ENCODE data around the gene CALR. TPM values are rescaled to one million over a fixed set of nuclear protein-coding genes. Genes with fewer than 3 reads are reported as not detected.

Gene CALR
- total RNA-seq, 4 donors from 2014 or later = 349 to 570 (median 439) TPM

DNA sequence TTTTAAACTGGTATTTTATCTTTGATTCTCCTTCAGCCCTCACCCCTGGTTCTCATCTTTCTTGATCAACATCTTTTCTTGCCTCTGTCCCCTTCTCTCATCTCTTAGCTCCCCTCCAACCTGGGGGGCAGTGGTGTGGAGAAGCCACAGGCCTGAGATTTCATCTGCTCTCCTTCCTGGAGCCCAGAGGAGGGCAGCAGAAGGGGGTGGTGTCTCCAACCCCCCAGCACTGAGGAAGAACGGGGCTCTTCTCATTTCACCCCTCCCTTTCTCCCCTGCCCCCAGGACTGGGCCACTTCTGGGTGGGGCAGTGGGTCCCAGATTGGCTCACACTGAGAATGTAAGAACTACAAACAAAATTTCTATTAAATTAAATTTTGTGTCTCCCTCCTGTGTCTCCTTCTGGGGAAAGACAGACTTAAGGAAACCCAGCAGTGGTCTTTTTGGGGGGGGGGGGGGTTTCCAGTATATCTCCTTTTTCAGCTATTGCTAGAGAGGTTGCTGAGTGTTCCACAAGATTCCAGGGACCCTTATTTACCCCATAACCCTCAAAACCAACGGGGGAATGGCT lies 5.8 kb downstream of the CALR start:
- TF ChIP-seq, protein P1, sequence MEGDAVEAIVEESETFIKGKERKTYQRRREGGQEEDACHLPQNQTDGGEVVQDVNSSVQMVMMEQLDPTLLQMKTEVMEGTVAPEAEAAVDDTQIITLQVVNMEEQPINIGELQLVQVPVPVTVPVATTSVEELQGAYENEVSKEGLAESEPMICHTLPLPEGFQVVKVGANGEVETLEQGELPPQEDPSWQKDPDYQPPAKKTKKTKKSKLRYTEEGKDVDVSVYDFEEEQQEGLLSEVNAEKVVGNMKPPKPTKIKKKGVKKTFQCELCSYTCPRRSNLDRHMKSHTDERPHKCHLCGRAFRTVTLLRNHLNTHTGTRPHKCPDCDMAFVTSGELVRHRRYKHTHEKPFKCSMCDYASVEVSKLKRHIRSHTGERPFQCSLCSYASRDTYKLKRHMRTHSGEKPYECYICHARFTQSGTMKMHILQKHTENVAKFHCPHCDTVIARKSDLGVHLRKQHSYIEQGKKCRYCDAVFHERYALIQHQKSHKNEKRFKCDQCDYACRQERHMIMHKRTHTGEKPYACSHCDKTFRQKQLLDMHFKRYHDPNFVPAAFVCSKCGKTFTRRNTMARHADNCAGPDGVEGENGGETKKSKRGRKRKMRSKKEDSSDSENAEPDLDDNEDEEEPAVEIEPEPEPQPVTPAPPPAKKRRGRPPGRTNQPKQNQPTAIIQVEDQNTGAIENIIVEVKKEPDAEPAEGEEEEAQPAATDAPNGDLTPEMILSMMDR (IDR thresholded peaks at IDR 0.05) = no peak
- ATAC-seq (ENCODE audit: low FRiP score) = no peak
- no peak for DNase-seq (ENCODE audit: low spot score)

DNA sequence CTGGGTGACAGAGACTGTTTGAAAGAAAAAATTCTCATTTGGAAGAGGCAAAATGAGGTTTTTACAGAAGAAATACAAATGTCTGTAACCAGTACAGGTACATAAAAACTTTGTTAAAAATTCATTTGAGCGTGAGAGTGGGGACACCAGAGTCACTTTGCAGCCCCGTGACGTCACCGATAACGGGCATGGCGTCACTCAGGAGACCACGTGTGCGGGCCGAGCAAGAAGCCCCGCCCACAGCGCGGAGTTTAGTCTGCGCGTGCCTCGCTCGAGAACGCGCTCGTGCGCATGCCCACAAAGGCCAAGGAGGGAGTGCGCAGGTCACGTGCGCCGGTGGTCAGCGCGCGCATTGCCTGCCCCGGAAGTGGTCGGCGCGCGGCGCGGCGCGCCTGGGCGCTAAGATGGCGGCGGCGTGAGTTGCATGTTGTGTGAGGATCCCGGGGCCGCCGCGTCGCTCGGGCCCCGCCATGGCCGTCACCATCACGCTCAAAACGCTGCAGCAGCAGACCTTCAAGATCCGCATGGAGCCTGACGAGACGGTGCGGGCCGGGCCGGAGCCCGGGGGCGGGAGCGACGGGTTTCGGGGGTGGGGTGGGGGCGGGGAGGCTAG lies 7.2 kb downstream of the CALR start, which contains the start of gene RAD23A:
Gene RAD23A, plus strand, starts transcription at position 384 of the 613 bp plus-strand sequence. Its CDS starts 87 bp downstream, at position 471.
- TF ChIP-seq, protein P1 (IDR thresholded peaks at IDR 0.05) = no peak
- ATAC-seq (ENCODE audit: low FRiP score) (peak; percentile 91), DNase-seq (ENCODE audit: low spot score) (peak; percentile 98)

DNA sequence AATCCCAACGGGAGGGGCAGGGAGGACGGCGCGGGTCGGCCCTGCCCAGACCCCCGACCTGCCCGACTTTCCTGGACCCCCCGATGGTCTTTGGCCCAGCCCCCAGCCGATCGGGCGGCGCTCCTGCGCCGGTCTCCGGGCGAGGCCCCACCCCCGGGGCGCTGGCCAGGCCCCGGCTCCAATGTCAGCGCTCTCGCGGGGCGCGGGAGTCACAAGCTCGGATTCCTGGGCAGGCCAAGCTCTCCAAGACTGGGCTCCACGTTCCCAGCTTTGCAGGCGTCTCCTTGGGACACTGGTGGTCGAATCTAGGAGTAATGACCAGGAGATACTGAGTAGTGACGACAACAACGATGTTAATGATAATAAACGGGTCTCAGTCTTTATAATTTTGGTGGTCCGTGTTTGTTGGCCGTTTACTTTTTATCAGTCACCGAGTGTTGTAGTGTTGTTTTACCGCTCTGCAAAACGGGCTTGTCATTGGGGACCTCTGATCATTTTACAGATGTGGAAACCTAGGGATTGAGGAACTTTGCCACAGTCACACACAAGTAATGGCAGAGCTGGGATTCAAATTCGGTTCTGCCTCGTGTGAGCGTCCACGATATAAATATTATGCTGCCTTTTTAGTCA lies 7.8 kb downstream of the CALR start:
- ATAC-seq (ENCODE audit: low FRiP score) (peak; percentile 77), DNase-seq (ENCODE audit: low spot score) (no peak)
- TF ChIP-seq, protein P1 (IDR thresholded peaks at IDR 0.05) = no peak

DNA sequence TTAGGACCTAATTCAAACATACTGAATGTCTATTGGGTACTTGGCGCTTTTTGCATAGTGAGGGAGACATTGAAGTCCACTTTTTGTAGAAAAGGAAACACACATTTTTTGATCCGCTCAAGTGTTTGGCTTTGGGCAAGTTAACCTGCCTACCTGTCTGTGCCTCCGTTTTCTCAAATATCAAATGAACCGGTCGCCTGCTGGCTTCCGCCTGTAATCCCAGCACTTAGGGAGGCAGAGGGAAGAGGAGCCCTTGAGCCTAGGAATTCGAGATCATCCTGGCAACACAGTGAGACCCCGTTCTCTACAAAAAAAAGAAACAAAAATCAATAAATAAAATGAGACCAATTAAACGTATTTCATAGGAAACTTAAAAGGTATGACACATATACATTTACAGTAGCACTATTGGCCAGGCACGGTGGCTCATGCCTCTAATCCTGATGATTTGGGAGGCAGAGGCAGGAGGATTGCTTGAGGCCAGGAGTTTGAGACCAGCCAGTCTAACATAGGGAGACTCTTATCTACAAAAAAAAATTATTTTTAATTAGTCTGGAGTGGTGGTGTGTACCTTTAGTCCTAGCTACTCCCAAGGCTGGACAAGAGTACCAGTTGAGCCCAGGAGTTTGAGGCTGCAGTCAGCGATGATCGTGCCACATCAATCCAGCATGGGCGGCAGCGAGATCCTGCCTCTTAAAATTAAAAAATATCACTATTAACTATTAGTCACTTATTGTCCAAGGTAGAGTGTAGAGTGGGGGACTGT lies 8.5 kb downstream of the CALR start:
- DNase-seq (ENCODE audit: low spot score) = no peak
- TF ChIP-seq, protein P1 (IDR thresholded peaks at IDR 0.05) = no peak
- no peak for ATAC-seq (ENCODE audit: low FRiP score)

DNA sequence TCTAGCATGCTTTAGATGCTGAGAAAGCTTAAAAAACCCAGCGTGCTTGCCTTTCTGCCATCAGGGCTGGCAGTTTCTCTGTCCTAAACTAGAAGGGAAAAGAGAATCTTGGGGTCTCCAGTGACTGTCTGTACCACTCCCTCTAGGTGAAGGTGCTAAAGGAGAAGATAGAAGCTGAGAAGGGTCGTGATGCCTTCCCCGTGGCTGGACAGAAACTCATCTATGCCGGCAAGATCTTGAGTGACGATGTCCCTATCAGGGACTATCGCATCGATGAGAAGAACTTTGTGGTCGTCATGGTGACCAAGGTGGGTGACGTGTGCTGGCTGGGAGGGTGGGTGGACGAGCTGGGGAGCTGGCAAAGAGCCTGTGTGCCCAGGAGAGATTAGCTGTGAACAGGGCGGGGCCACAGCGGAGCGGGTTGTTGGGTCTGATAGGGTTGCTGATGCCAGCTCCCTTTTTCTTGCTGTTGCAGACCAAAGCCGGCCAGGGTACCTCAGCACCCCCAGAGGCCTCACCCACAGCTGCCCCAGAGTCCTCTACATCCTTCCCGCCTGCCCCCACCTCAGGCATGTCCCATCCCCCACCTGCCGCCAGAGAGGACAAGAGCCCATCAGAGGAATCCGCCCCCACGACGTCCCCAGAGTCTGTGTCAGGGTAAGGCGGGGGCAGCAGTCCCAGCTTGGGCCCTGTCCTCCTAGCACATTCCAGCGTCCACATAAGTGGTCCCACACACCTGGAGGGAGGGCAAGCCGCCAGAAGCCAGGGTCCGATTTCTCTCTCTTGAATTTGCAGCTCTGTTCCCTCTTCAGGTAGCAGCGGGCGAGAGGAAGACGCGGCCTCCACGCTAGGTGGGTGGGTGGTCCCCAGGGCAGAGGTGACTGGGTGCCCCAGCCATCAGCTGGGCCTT lies 9.5 kb downstream of the CALR start:
- TF ChIP-seq, protein P1 (IDR thresholded peaks at IDR 0.05) = no peak
- no peak for ATAC-seq (ENCODE audit: low FRiP score)
- DNase-seq (ENCODE audit: low spot score) = no peak
